BE2C (cell line): ENCODE results near the gene CEP20.
"Not testable (repeated sequence)": the region's sequence is repeated elsewhere in the genome, so short reads cannot be mapped to it uniquely, and the experiment has no call there.

Source experiments
- DNase-seq: peaks from one replicate; pipeline ENCODE4 v3.0.0-alpha.2; 2020
- H3K27me3 ChIP-seq: fragments of 250-450 bp; sonication (Bioruptor Pico); 2 replicates; pipeline ENCODE4 v1.5.1; 2020; ENCODE audit warnings: mild to moderate bottlenecking
- H3K36me3 ChIP-seq: fragments of 250-450 bp; sonication (Bioruptor Pico); 2 replicates; pipeline ENCODE4 v1.5.1; 2020; ENCODE audit warnings: mild to moderate bottlenecking
- H3K4me1 ChIP-seq: fragments of 250-450 bp; sonication (Bioruptor Pico); 2 replicates; pipeline ENCODE4 v1.5.1; 2020
- H3K4me3 ChIP-seq: 2 replicates; pipeline ENCODE4 v1.5.1; 2011; ENCODE audit warnings: low read depth, low read length
- H3K9me3 ChIP-seq: fragments of 250-450 bp; sonication (Bioruptor Pico); 2 replicates; pipeline ENCODE4 v1.5.1; 2020
- CTCF ChIP-seq: IDR thresholded peaks from 2 replicates; pipeline ENCODE4 v1.5.1; 2012; ENCODE audit warnings: mild to moderate bottlenecking, low read depth, low read length

The CEP20 gene

GRCh38 chr16:15925631-15926030 lies 37.2 kb upstream of the CEP20 start:
- DNase-seq = peak; percentile 38
- TF ChIP-seq CTCF = no peak
- H3K36me3 ChIP-seq = no peaks in the 10 kb centered on the region
- H3K4me1 ChIP-seq = no peaks in the 10 kb centered on the region
- no peak overlapping the region for H3K4me3 ChIP-seq
- H3K27me3 ChIP-seq = no peaks in the 10 kb centered on the region
- H3K9me3 ChIP-seq = no peaks in the 10 kb centered on the region

DNA sequence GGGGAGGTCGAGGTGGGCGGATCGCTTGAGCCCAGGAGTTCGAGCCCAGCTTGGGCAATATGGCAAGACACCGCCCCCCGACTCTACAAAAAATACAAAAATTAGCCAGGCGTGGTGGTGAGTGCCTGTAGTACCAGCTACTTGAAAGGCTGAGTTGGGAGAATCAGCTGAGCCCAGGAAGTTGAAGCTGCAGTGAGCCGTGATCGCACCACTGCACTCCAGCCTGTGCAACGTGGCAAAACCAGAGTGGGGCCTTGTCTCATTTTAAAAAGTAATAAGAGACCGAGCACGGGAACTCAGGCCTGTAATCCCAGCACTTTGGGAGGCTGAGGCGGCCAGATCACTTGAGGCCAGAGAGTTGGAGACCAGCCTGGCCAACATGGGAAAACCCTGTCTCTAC lies 36.6 kb upstream of the CEP20 start:
- no peaks in the 10 kb centered on the region for H3K27me3 ChIP-seq
- H3K4me3 ChIP-seq = no peak overlapping the region
- no peaks in the 10 kb centered on the region for H3K4me1 ChIP-seq
- DNase-seq = no peak
- H3K9me3 ChIP-seq = no peaks in the 10 kb centered on the region
- no peak for TF ChIP-seq CTCF
- H3K36me3 ChIP-seq = no peaks in the 10 kb centered on the region

DNA sequence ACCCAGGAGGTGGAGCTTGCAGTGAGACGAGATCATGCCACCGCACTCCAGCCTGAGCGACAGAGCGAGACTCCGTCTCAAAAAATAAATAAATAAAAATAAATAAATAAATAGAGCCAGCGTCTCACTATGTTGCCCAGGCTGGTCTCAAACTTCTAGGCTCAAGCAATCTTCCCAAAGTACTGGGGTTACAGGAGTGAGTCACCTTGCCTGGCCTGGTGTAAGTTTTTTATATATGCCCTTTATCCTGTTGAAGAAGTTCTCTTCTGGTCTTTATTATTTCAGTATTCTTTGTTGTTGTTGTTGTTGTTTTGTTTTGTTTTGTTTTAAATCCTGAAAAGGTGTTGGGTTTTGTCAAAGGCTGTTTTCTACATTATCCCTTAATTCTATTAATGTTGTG lies 30.9 kb upstream of the CEP20 start:
- no peak overlapping the region for H3K4me3 ChIP-seq
- no peaks in the 10 kb centered on the region for H3K4me1 ChIP-seq
- H3K27me3 ChIP-seq = no peaks in the 10 kb centered on the region
- no peak for TF ChIP-seq CTCF
- H3K9me3 ChIP-seq = no peaks in the 10 kb centered on the region
- H3K36me3 ChIP-seq = no peaks in the 10 kb centered on the region
- no peak for DNase-seq

GRCh38 chr16:15918314-15918713 lies 29.9 kb upstream of the CEP20 start:
- H3K27me3 ChIP-seq, DNase-seq, H3K4me3 ChIP-seq, H3K36me3 ChIP-seq, H3K4me1 ChIP-seq, H3K9me3 ChIP-seq: not testable (repeated sequence)

DNA sequence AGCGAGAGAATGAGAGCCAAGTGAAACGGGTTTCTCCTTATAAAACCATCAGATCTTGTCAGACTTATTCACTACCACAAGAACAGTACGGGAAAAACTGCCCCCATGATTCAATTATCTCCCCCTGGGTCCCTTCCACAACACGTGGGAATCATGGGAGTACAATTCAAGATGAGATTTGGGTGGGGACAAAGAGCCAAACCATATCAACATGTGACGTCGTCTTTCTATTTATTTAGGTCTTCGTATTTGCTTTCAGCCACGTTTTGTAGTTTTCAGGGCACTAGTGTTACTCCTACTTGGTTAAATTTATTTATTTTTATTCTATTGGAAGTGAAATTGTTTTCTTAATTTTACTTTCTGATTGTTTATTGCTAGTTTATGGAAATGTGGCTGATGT lies 27.9 kb upstream of the CEP20 start:
- H3K36me3 ChIP-seq = no peaks in the 10 kb centered on the region
- TF ChIP-seq CTCF = no peak
- H3K4me3 ChIP-seq = no peak overlapping the region
- H3K4me1 ChIP-seq = no peaks in the 10 kb centered on the region
- H3K27me3 ChIP-seq = no peaks in the 10 kb centered on the region
- no peaks in the 10 kb centered on the region for H3K9me3 ChIP-seq
- no peak for DNase-seq

DNA sequence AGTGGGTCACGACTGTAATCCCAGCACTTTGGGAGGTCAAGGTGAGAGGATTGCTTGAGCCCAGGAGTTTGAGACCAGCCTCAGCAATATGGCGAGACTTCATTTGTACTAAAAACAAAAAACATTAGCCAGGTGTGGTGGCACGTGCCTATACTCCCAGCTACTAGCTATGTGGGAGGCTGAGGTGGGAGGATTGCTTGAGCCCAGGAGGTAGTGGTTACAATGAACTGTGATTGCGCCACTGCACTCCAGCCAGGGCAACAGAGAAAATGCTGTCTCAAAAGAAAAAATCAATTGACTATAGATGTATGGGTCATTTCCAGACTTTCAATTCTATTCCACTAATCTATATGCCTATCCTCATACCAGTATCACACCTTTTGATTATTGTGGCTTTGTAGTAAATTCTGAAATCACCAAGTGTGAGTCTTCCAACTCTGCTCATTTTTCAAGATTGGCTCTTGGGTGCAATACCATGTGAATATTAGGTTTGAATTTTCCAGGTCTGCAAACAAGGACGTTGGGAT lies 27.2 kb upstream of the CEP20 start:
- no peak for TF ChIP-seq CTCF

More for the DNA sequence above, 27.2 kb upstream of the CEP20 start:
- Histone ChIP-seq H3K27me3 (no peaks in the 10 kb centered on the region), H3K36me3 (no peaks in the 10 kb centered on the region), H3K4me1 (no peaks in the 10 kb centered on the region; the same call in 1 of the 2 replicates), H3K4me3 (no peak overlapping the region), H3K9me3 (no peaks in the 10 kb centered on the region)
- no peak for DNase-seq
